Activated naive CD4-positive, alpha-beta T cell treated with anti-CD3 and anti-CD28 coated beads, Interleukin-2, amount 10 ng/mL, durations not matched to agents 7 days and 5 days (primary cell): ENCODE data around the gene CEMIP2.

Source experiments
- CTCF ChIA-PET: fragments of 350-600 bp; sonication (Branson Sonifier 250); formaldehyde crosslinking; loops from one replicate; lab custom pipeline; 2021; ENCODE audit warnings: antibody characterized with exemption; lab: Charles Lee
- DNase-seq: peaks from one replicate; pipeline ENCODE4 v3.0.0-alpha.2; 2020
- H3K27ac Mint-ChIP-seq: one replicate; pipeline ENCODE4 v1.8.0; 2021; ENCODE audit warnings: mild to moderate bottlenecking, moderate library complexity, mixed read lengths
- H3K27me3 Mint-ChIP-seq: one replicate; pipeline ENCODE4 v1.8.0; 2021; ENCODE audit warnings: mild to moderate bottlenecking, mixed read lengths
- H3K36me3 Mint-ChIP-seq: one replicate; pipeline ENCODE4 v1.8.0; 2021; ENCODE audit warnings: mixed read lengths
- H3K4me1 Mint-ChIP-seq: one replicate; pipeline ENCODE4 v1.8.0; 2021; ENCODE audit warnings: mixed read lengths
- H3K4me3 Mint-ChIP-seq: one replicate; pipeline ENCODE4 v1.8.0; 2021; ENCODE audit warnings: mild to moderate bottlenecking, moderate library complexity, mixed read lengths
- H3K9me3 Mint-ChIP-seq: one replicate; pipeline ENCODE4 v1.8.0; 2021; ENCODE audit warnings: mixed read lengths

Gene CEMIP2

GRCh38 chr9:71766663-71767062, 1.6 kb downstream of the CEMIP2 start:
- H3K36me3 Mint-ChIP-seq = peaks cover 32% of the 10 kb centered on the region
- peak overlapping the region; percentile 96 for H3K27ac Mint-ChIP-seq
- CTCF ChIA-PET = interaction anchor here (0.7 to 3.7 kb wide), 14 partner anchors 16 to 482 kb away, joined by 3 to 14 read pairs (median 4); no protein-coding TSS in a partner anchor

GRCh38 chr9:71765693-71766092, 2.6 kb downstream of the CEMIP2 start:
- Mint-ChIP-seq H3K36me3 (peaks cover 40% of the 10 kb centered on the region), H3K9me3 (no peaks in the 10 kb centered on the region), H3K4me1 (peaks cover 63% of the 10 kb centered on the region), H3K27ac (peak overlapping the region; percentile 96), H3K27me3 (no peaks in the 10 kb centered on the region), H3K4me3 (peak overlapping the region; percentile 84)
- no peak for DNase-seq
- CTCF ChIA-PET = interaction anchor here (0.7 to 3.7 kb wide), 7 partner anchors 15 to 258 kb away, joined by 3 to 14 read pairs (median 9); no protein-coding TSS in a partner anchor

More at GRCh38 chr9:71766663-71767062, 1.6 kb downstream of the CEMIP2 start:
- H3K4me1 Mint-ChIP-seq = peaks cover 54% of the 10 kb centered on the region
- peak; percentile 38 for DNase-seq
- H3K9me3 Mint-ChIP-seq = no peaks in the 10 kb centered on the region
- H3K4me3 Mint-ChIP-seq = peak overlapping the region; percentile 84
- no peaks in the 10 kb centered on the region for H3K27me3 Mint-ChIP-seq

GRCh38 chr9:71764891-71765290, 3.4 kb downstream of the CEMIP2 start:
- CTCF ChIA-PET = interaction anchor here (0.6 to 2.1 kb wide), 6 partner anchors 32 to 260 kb away, joined by 3 to 9 read pairs (median 5); no protein-coding TSS in a partner anchor
- Mint-ChIP-seq H3K27me3 (no peaks in the 10 kb centered on the region), H3K4me3 (peak overlapping the region; percentile 84), H3K4me1 (peaks cover 62% of the 10 kb centered on the region), H3K36me3 (peaks cover 44% of the 10 kb centered on the region), H3K27ac (peak overlapping the region; percentile 87), H3K9me3 (no peaks in the 10 kb centered on the region)
- no peak for DNase-seq

- H3K9me3 Mint-ChIP-seq = no peaks in the 10 kb centered on the region
- H3K4me1 Mint-ChIP-seq = peaks cover 60% of the 10 kb centered on the region
- H3K27ac Mint-ChIP-seq = peak overlapping the region; percentile 87
- no peaks in the 10 kb centered on the region for H3K27me3 Mint-ChIP-seq
- DNase-seq = no peak
- peaks cover 46% of the 10 kb centered on the region for H3K36me3 Mint-ChIP-seq
- peak overlapping the region; percentile 84 for H3K4me3 Mint-ChIP-seq
- CTCF ChIA-PET = interaction anchor here (0.6 to 2.1 kb wide), 6 partner anchors 31 to 261 kb away, joined by 3 to 9 read pairs (median 5); no protein-coding TSS in a partner anchor
Observed at GRCh38 chr9:71764463-71764862, 3.9 kb downstream of the CEMIP2 start.

GRCh38 chr9:71763832-71764231, 4.5 kb downstream of the CEMIP2 start:
- Mint-ChIP-seq H3K4me3 (peak overlapping the region; percentile 84), H3K27me3 (no peaks in the 10 kb centered on the region), H3K4me1 (peaks cover 66% of the 10 kb centered on the region), H3K36me3 (peaks cover 52% of the 10 kb centered on the region), H3K27ac (peak overlapping the region; percentile 87), H3K9me3 (no peaks in the 10 kb centered on the region)
- no peak for DNase-seq
- CTCF ChIA-PET = interaction anchor here (2.1 kb wide), 1 partner anchor 159 kb away, joined by 9 read pairs; no protein-coding TSS in a partner anchor

- H3K27me3 Mint-ChIP-seq = no peaks in the 10 kb centered on the region
- no peak for DNase-seq
- CTCF ChIA-PET = no interaction called here
- peaks cover 56% of the 10 kb centered on the region for H3K36me3 Mint-ChIP-seq
- H3K4me3 Mint-ChIP-seq = peak overlapping the region; percentile 84
- H3K4me1 Mint-ChIP-seq = peaks cover 73% of the 10 kb centered on the region
- H3K27ac Mint-ChIP-seq = peak overlapping the region; percentile 87
- no peaks in the 10 kb centered on the region for H3K9me3 Mint-ChIP-seq
Observed at GRCh38 chr9:71762900-71763653, 5.2 kb downstream of the CEMIP2 start.

GRCh38 chr9:71761938-71762353, 6.4 kb downstream of the CEMIP2 start:
- DNase-seq = no peak
- Mint-ChIP-seq H3K4me1 (peaks cover 85% of the 10 kb centered on the region), H3K9me3 (no peaks in the 10 kb centered on the region), H3K27me3 (no peaks in the 10 kb centered on the region), H3K36me3 (peaks cover 54% of the 10 kb centered on the region), H3K27ac (peak overlapping the region; percentile 69), H3K4me3 (peak overlapping the region; percentile 48)
- CTCF ChIA-PET = interaction anchor here (1.6 kb wide), 1 partner anchor 45 kb away, joined by 5 read pairs; no protein-coding TSS in a partner anchor

GRCh38 chr9:71760901-71761300, 7.4 kb downstream of the CEMIP2 start:
- H3K27ac Mint-ChIP-seq = no peak overlapping the region
- H3K9me3 Mint-ChIP-seq = no peaks in the 10 kb centered on the region
- peaks cover 46% of the 10 kb centered on the region for H3K36me3 Mint-ChIP-seq
- peaks cover 86% of the 10 kb centered on the region for H3K4me1 Mint-ChIP-seq
- H3K27me3 Mint-ChIP-seq = no peaks in the 10 kb centered on the region
- no peak for DNase-seq
- H3K4me3 Mint-ChIP-seq = no peak overlapping the region
- CTCF ChIA-PET = interaction anchor here (1.6 kb wide), 1 partner anchor 46 kb away, joined by 5 read pairs; no protein-coding TSS in a partner anchor

- no peak overlapping the region for H3K4me3 Mint-ChIP-seq
- peak overlapping the region; percentile 45 for H3K27ac Mint-ChIP-seq
- CTCF ChIA-PET = no interaction called here
Observed at GRCh38 chr9:71758785-71759184, 9.5 kb downstream of the CEMIP2 start.

GRCh38 chr9:71758277-71758676, 10.0 kb downstream of the CEMIP2 start:
- CTCF ChIA-PET = no interaction called here
- Mint-ChIP-seq H3K27ac (peak overlapping the region; percentile 37), H3K4me3 (no peak overlapping the region)

More at GRCh38 chr9:71758785-71759184, 9.5 kb downstream of the CEMIP2 start:
- H3K4me1 Mint-ChIP-seq = peaks cover 71% of the 10 kb centered on the region
- H3K36me3 Mint-ChIP-seq = peaks cover 36% of the 10 kb centered on the region
- no peak for DNase-seq
- H3K27me3 Mint-ChIP-seq = no peaks in the 10 kb centered on the region
- no peaks in the 10 kb centered on the region for H3K9me3 Mint-ChIP-seq

GRCh38 chr9:71756753-71757152, 11.6 kb downstream of the CEMIP2 start:
- CTCF ChIA-PET = no interaction called here
- H3K27ac Mint-ChIP-seq = no peak overlapping the region
- H3K36me3 Mint-ChIP-seq = peaks cover 38% of the 10 kb centered on the region
- no peak for DNase-seq
- no peaks in the 10 kb centered on the region for H3K27me3 Mint-ChIP-seq
- peaks cover 64% of the 10 kb centered on the region for H3K4me1 Mint-ChIP-seq
- H3K9me3 Mint-ChIP-seq = no peaks in the 10 kb centered on the region
- no peak overlapping the region for H3K4me3 Mint-ChIP-seq

More at GRCh38 chr9:71758277-71758676, 10.0 kb downstream of the CEMIP2 start:
- H3K27me3 Mint-ChIP-seq = no peaks in the 10 kb centered on the region
- DNase-seq = no peak
- H3K36me3 Mint-ChIP-seq = peaks cover 34% of the 10 kb centered on the region
- no peaks in the 10 kb centered on the region for H3K9me3 Mint-ChIP-seq
- H3K4me1 Mint-ChIP-seq = peaks cover 66% of the 10 kb centered on the region

GRCh38 chr9:71755869-71756268, 12.4 kb downstream of the CEMIP2 start:
- CTCF ChIA-PET = no interaction called here
- H3K9me3 Mint-ChIP-seq = no peaks in the 10 kb centered on the region

GRCh38 chr9:71755230-71755629, 13.1 kb downstream of the CEMIP2 start:
- no peak overlapping the region for H3K4me3 Mint-ChIP-seq
- CTCF ChIA-PET = no interaction called here
- H3K27ac Mint-ChIP-seq = no peak overlapping the region
- H3K9me3 Mint-ChIP-seq = no peaks in the 10 kb centered on the region
- DNase-seq = no peak
- H3K4me1 Mint-ChIP-seq = peaks cover 54% of the 10 kb centered on the region
- no peaks in the 10 kb centered on the region for H3K27me3 Mint-ChIP-seq
- H3K36me3 Mint-ChIP-seq = peaks cover 29% of the 10 kb centered on the region

More at GRCh38 chr9:71755869-71756268, 12.4 kb downstream of the CEMIP2 start:
- H3K27me3 Mint-ChIP-seq = no peaks in the 10 kb centered on the region
- H3K36me3 Mint-ChIP-seq = peaks cover 34% of the 10 kb centered on the region
- H3K4me1 Mint-ChIP-seq = peaks cover 60% of the 10 kb centered on the region
- no peak for DNase-seq
- no peak overlapping the region for H3K27ac Mint-ChIP-seq
- H3K4me3 Mint-ChIP-seq = no peak overlapping the region

GRCh38 chr9:71754151-71754550, 14.2 kb downstream of the CEMIP2 start:
- H3K9me3 Mint-ChIP-seq = no peaks in the 10 kb centered on the region
- peaks cover 49% of the 10 kb centered on the region for H3K4me1 Mint-ChIP-seq
- no peak overlapping the region for H3K27ac Mint-ChIP-seq
- no peak for DNase-seq
- peaks cover 29% of the 10 kb centered on the region for H3K36me3 Mint-ChIP-seq
- no peak overlapping the region for H3K4me3 Mint-ChIP-seq
- no peaks in the 10 kb centered on the region for H3K27me3 Mint-ChIP-seq
- CTCF ChIA-PET = no interaction called here
